DMS153 treated with DMSO at 0.1 percent for 48 hours (cell line): ENCODE data around the gene NLGN1.
A peak's percentile ranks its signal among the peaks of the same experiment; 100 is the strongest.

Source experiments
- DNase-seq: peaks from one replicate; lab custom pipeline; 2025; ENCODE audit not compliant: unreplicated experiment; lab: John Stamatoyannopoulos, UW

The NLGN1 gene

GRCh38 chr3:174060431-174060830 lies 662.9 kb downstream of the NLGN1 start:
- no peak for DNase-seq

- DNase-seq, result no peak
Measured at GRCh38 chr3:174061162-174061561, 663.6 kb downstream of the NLGN1 start.

- DNase-seq, result no peak
Measured at GRCh38 chr3:174061731-174062130, 664.2 kb downstream of the NLGN1 start.

GRCh38 chr3:174062923-174063322 lies 665.4 kb downstream of the NLGN1 start:
- no peak for DNase-seq

- DNase-seq, result no peak
Measured at GRCh38 chr3:174068035-174068434, 670.5 kb downstream of the NLGN1 start.

- no peak for DNase-seq
Measured at GRCh38 chr3:174072675-174073074, 675.1 kb downstream of the NLGN1 start.

- DNase-seq, result no peak
Measured at GRCh38 chr3:174083706-174084105, 686.2 kb downstream of the NLGN1 start.

- no peak for DNase-seq
Measured at GRCh38 chr3:174089592-174089991, 692.0 kb downstream of the NLGN1 start.

- no peak for DNase-seq
Measured at GRCh38 chr3:174094669-174095068, 697.1 kb downstream of the NLGN1 start.

GRCh38 chr3:174097686-174098085 lies 700.1 kb downstream of the NLGN1 start:
- no peak for DNase-seq

GRCh38 chr3:174098746-174099145 lies 701.2 kb downstream of the NLGN1 start:
- no peak for DNase-seq

GRCh38 chr3:174099724-174100123 lies 702.2 kb downstream of the NLGN1 start:
- no peak for DNase-seq

- DNase-seq, result no peak
Measured at GRCh38 chr3:174100744-174101143, 703.2 kb downstream of the NLGN1 start.

- DNase-seq, result peak; percentile 50
Measured at GRCh38 chr3:174101244-174101643, 703.7 kb downstream of the NLGN1 start.

GRCh38 chr3:174102274-174102673 lies 704.7 kb downstream of the NLGN1 start:
- DNase-seq, result no peak

- DNase-seq, result no peak
Measured at GRCh38 chr3:174102866-174103265, 705.3 kb downstream of the NLGN1 start.

- DNase-seq, result no peak
Measured at GRCh38 chr3:174110761-174111160, 713.2 kb downstream of the NLGN1 start.

GRCh38 chr3:174111776-174112175 lies 714.2 kb downstream of the NLGN1 start:
- no peak for DNase-seq

GRCh38 chr3:174116421-174116820 lies 718.9 kb downstream of the NLGN1 start:
- DNase-seq, result no peak

GRCh38 chr3:174120997-174121396 lies 723.5 kb downstream of the NLGN1 start:
- DNase-seq, result no peak

- DNase-seq, result no peak
Measured at GRCh38 chr3:174122411-174122810, 724.9 kb downstream of the NLGN1 start.

- DNase-seq, result peak; percentile 70
Measured at GRCh38 chr3:174125267-174125824, 727.8 kb downstream of the NLGN1 start.

GRCh38 chr3:174126990-174127758 lies 729.6 kb downstream of the NLGN1 start:
- DNase-seq, result no peak
